ENCODE data around the gene TYW5.

- TF ChIP-seq CTCF (IDR thresholded peaks at IDR 0.05) (no peak), EP300 (IDR thresholded peaks at IDR 0.05) (no peak), POLR2A (IDR thresholded peaks at IDR 0.05; ENCODE audit: low read depth) (no peak)
Measured at GRCh38 chr2:199987586-199987985, 32.3 kb upstream of the TYW5 start.
